PC-9 (cell line): ENCODE results near the gene GATA6.

Experiments used
- EZH2 ChIP-seq: fragments of 200-600 bp; sonication (generic); IDR thresholded peaks from 2 replicates; pipeline ENCODE4 v1.8.0; 2017; ENCODE audit warnings: antibody characterized with exemption, low read depth
- TF ChIP-seq, protein P1 (sequence below): fragments of 200-600 bp; sonication (generic); conservative IDR thresholded peaks from 2 replicates; pipeline ENCODE4 v1.6.1; 2017; ENCODE audit warnings: mixed run types, antibody characterized with exemption, mild to moderate bottlenecking, moderate library complexity

GRCh38 chr18:22173928-22174301 lies 4.5 kb downstream of the GATA6 start:
- TF ChIP-seq EZH2, result no peak
- TF ChIP-seq, protein P1, sequence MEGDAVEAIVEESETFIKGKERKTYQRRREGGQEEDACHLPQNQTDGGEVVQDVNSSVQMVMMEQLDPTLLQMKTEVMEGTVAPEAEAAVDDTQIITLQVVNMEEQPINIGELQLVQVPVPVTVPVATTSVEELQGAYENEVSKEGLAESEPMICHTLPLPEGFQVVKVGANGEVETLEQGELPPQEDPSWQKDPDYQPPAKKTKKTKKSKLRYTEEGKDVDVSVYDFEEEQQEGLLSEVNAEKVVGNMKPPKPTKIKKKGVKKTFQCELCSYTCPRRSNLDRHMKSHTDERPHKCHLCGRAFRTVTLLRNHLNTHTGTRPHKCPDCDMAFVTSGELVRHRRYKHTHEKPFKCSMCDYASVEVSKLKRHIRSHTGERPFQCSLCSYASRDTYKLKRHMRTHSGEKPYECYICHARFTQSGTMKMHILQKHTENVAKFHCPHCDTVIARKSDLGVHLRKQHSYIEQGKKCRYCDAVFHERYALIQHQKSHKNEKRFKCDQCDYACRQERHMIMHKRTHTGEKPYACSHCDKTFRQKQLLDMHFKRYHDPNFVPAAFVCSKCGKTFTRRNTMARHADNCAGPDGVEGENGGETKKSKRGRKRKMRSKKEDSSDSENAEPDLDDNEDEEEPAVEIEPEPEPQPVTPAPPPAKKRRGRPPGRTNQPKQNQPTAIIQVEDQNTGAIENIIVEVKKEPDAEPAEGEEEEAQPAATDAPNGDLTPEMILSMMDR, result no peak
